Mesenchymal stem cell (in vitro differentiated cells and primary cell): ENCODE measurements around the gene UACA.

Source experiments
- DNase-seq: peaks from one replicate; pipeline ENCODE4 v3.0.0-alpha.2; 2013
- H2AFZ ChIP-seq: one replicate; pipeline ENCODE4 v1.6.1; 2013; ENCODE audit warnings: low read depth, mild to moderate bottlenecking, control low read depth, inconsistent platforms, low read length, moderate library complexity
- H2AK5ac ChIP-seq: 2 replicates; pipeline ENCODE4 v1.6.1; 2013; ENCODE audit warnings: low read length, moderate library complexity, mild to moderate bottlenecking, inconsistent platforms; ENCODE audit not compliant: severe bottlenecking
- H2BK120ac ChIP-seq: one replicate; pipeline ENCODE4 v1.6.1; 2013; ENCODE audit warnings: low read depth, mild to moderate bottlenecking, inconsistent platforms, low read length, moderate library complexity
- H2BK12ac ChIP-seq, 2 experiments: one replicate each; pipeline ENCODE4 v1.6.1; 2013; ENCODE audit warnings: inconsistent platforms in 2 of 2, low read length in 2 of 2, mild to moderate bottlenecking in 2 of 2, moderate library complexity in 2 of 2, control low read depth in 1 of 2
- H2BK15ac ChIP-seq: one replicate; pipeline ENCODE4 v1.6.1; 2013; ENCODE audit warnings: mild to moderate bottlenecking, low read depth, inconsistent platforms; ENCODE audit not compliant: poor library complexity, severe bottlenecking
- H2BK5ac ChIP-seq: 2 replicates; pipeline ENCODE4 v1.6.1; 2013; ENCODE audit warnings: low read depth, mild to moderate bottlenecking, low read length, control low read depth, inconsistent platforms; ENCODE audit not compliant: poor library complexity, severe bottlenecking
- H3K14ac ChIP-seq, 2 experiments: one replicate each; pipeline ENCODE4 v1.6.1; 2013; ENCODE audit warnings: inconsistent platforms in 2 of 2, low read length in 2 of 2, control low read depth in 1 of 2, mild to moderate bottlenecking in 1 of 2, moderate library complexity in 1 of 2
- H3K18ac ChIP-seq, 2 experiments: one replicate each; pipeline ENCODE4 v1.6.1; 2013; ENCODE audit warnings: inconsistent platforms in 2 of 2, low read length in 2 of 2, control low read depth in 1 of 2, low read depth in 1 of 2, mild to moderate bottlenecking in 1 of 2
- H3K23ac ChIP-seq, 2 experiments: one replicate each; pipeline ENCODE4 v1.6.1; 2013; ENCODE audit warnings: inconsistent platforms in 2 of 2, low read length in 2 of 2, mild to moderate bottlenecking in 2 of 2, moderate library complexity in 2 of 2, control low read depth in 1 of 2
- H3K27ac ChIP-seq: 2 replicates; pipeline ENCODE4 v1.5.1; 2013; ENCODE audit warnings: mild to moderate bottlenecking, moderate library complexity, low read length, control low read depth, inconsistent platforms; ENCODE audit not compliant: poor library complexity, severe bottlenecking
- H3K27me3 ChIP-seq, 2 experiments: 2 replicates each; pipeline versions ENCODE4 v1.6.1 to v1.7.0; 2013; ENCODE audit warnings: low read length in 2 of 2, mild to moderate bottlenecking in 2 of 2, moderate library complexity in 2 of 2, control low read depth in 1 of 2, inconsistent platforms in 1 of 2; ENCODE audit not compliant: control insufficient read depth in 1 of 2, insufficient read depth in 1 of 2
- H3K36me3 ChIP-seq, 2 experiments: 2 replicates each; pipeline versions ENCODE4 v1.6.1 to v1.7.0; 2013; ENCODE audit warnings: low read length in 2 of 2, control low read depth in 1 of 2, inconsistent platforms in 1 of 2, low read depth in 1 of 2, mild to moderate bottlenecking in 1 of 2; ENCODE audit not compliant: insufficient read depth in 2 of 2, control insufficient read depth in 1 of 2
- H3K4ac ChIP-seq, 2 experiments: one replicate each; pipeline ENCODE4 v1.6.1; 2013; ENCODE audit warnings: inconsistent platforms in 2 of 2, low read length in 2 of 2, mild to moderate bottlenecking in 2 of 2, moderate library complexity in 2 of 2, control low read depth in 1 of 2, low read depth in 1 of 2
- H3K4me1 ChIP-seq: 2 replicates; pipeline ENCODE4 v1.6.1; 2013; ENCODE audit warnings: low read depth, low read length, control low read depth; ENCODE audit not compliant: control insufficient read depth, insufficient read depth
- H3K4me2 ChIP-seq: 2 replicates; pipeline ENCODE4 v1.6.1; 2013; ENCODE audit warnings: low read length, mild to moderate bottlenecking, inconsistent platforms; ENCODE audit not compliant: poor library complexity, severe bottlenecking
- H3K4me3 ChIP-seq, 2 experiments: 2 replicates each; pipeline versions ENCODE4 v1.5.1 to v1.7.0; 2013; ENCODE audit warnings: low read length in 2 of 2, mild to moderate bottlenecking in 2 of 2, control low read depth in 1 of 2, low read depth in 1 of 2; ENCODE audit not compliant: insufficient read depth in 1 of 2
- H3K79me1 ChIP-seq: replicated peaks from 2 replicates; pipeline ENCODE4 v1.6.1; 2013; ENCODE audit warnings: mild to moderate bottlenecking, control low read depth, low read length, inconsistent platforms; ENCODE audit not compliant: poor library complexity, severe bottlenecking
- H3K9ac ChIP-seq: 2 replicates; pipeline ENCODE4 v1.7.0; 2013; ENCODE audit warnings: mild to moderate bottlenecking, low read length, moderate library complexity
- H3K9me3 ChIP-seq: 2 replicates; pipeline ENCODE4 v1.7.0; 2013; ENCODE audit warnings: mild to moderate bottlenecking, low read length; ENCODE audit not compliant: control insufficient read depth
- H4K8ac ChIP-seq: one replicate; pipeline ENCODE4 v1.6.1; 2013; ENCODE audit warnings: inconsistent platforms, mild to moderate bottlenecking, low read length, moderate library complexity
- H4K91ac ChIP-seq: one replicate; pipeline ENCODE4 v1.6.1; 2013; ENCODE audit warnings: mild to moderate bottlenecking, low read length, inconsistent platforms
- WGBS: methylation state at CpG from one replicate; pipeline ENCODE4 v1.1.7; 2013; ENCODE audit warnings: mixed read lengths; 5-methylcytosine and 5-hydroxymethylcytosine counted together

UACA gene

DNA sequence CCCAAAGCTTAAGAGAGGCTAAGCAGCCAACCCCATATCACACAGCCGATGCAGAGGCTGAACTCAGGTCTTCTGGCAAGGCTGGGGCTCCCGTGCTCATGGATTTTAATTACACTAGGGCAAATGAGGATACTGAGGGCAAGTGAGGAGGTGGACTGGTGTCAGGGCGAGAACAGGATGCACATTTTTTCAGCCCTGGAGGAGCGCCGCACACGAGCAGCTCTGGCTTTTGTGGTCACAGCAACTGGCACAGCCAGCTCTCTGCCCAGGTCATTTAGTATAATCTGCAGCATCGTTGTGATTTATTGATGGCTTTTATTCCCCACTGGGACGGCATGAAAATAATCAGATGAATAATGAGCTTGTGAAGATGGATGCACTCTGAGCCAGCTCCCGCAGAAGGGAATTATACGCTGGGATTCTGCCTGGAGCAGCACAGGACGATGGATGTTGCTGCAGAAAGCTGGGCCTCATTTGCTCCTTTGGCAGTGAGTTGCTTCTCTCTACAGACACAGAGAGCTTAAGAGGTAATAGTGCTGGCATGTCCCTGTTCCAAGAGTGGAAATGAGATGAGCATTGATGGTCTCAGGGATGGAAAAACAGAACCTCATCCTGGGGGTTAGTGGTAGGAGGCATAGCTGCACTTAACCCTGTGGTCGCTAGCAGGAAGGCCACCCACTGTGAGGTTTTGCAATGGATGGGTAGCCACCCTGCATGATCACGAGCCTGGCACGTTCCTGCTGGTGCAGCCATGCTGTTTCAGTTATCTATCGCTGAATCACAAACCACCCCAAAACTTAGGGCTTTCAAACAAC is 135.4 kb downstream of the UACA start:
- Histone ChIP-seq H4K8ac (no peak overlapping the region), H3K14ac (no peak overlapping the region), H2BK12ac (no peak overlapping the region), H3K27ac (no peak overlapping the region), H2AFZ (no peak overlapping the region), H2BK5ac (no peak overlapping the region), H3K79me1 (no peaks in the 10 kb centered on the region), H4K91ac (no peak overlapping the region), H3K4me3 (peak overlapping the region in 1 of 2 experiments; percentile 42), H3K4me1 (peaks cover 25% of the 10 kb centered on the region), H3K36me3 (no peaks in the 10 kb centered on the region), H3K4me2 (peak overlapping the region; percentile 1), H3K27me3 (peaks cover 32 to 35% of the 10 kb centered on the region in 2 experiments), H2BK120ac (no peak overlapping the region), H3K9me3 (peaks cover 10% of the 10 kb centered on the region), H3K23ac (no peak overlapping the region), H2BK15ac (no peak overlapping the region), H3K18ac (no peak overlapping the region), H2AK5ac (no peak overlapping the region), H3K4ac (no peak overlapping the region), H3K9ac (peak overlapping the region; percentile 44)
- WGBS, result 80% methylated on average over 15 of the region's 15 CpGs
- no peak for DNase-seq

DNA sequence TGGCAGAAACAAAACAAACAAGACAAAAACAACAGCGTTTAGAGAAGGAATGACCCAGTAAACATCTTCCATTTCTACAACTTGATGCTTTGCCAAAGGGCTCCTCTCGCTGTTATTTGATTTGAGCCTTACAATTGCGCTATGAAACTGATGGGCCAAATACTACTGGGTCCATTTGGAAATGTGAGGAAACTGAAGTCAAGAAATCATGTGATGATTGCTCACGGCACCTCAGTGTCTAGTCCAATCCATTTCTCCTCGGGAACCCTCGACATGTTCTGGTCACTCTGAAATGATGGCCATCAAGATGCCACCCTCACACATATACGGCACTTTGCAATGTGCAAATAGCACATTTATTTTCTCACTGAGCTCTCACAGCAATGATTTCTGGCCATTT is 136.0 kb downstream of the UACA start:
- Histone ChIP-seq H3K18ac (no peak overlapping the region), H3K9ac (peak overlapping the region; percentile 44), H4K91ac (no peak overlapping the region), H3K4me3 (peak overlapping the region in 1 of 2 experiments; percentile 42), H3K9me3 (peaks cover 16% of the 10 kb centered on the region), H3K27me3 (peaks cover 25 to 34% of the 10 kb centered on the region in 2 experiments), H2BK12ac (no peak overlapping the region), H2BK120ac (no peak overlapping the region), H3K4ac (no peak overlapping the region), H3K14ac (no peak overlapping the region), H3K23ac (no peak overlapping the region), H4K8ac (no peak overlapping the region), H3K79me1 (no peaks in the 10 kb centered on the region), H3K27ac (no peak overlapping the region), H2BK5ac (no peak overlapping the region), H3K4me2 (no peak overlapping the region), H3K4me1 (peaks cover 25% of the 10 kb centered on the region), H2AFZ (no peak overlapping the region), H2AK5ac (no peak overlapping the region), H3K36me3 (no peaks in the 10 kb centered on the region), H2BK15ac (no peak overlapping the region)
- DNase-seq, result no peak
- 97% methylated on average over 7 of the region's 7 CpGs for WGBS

DNA sequence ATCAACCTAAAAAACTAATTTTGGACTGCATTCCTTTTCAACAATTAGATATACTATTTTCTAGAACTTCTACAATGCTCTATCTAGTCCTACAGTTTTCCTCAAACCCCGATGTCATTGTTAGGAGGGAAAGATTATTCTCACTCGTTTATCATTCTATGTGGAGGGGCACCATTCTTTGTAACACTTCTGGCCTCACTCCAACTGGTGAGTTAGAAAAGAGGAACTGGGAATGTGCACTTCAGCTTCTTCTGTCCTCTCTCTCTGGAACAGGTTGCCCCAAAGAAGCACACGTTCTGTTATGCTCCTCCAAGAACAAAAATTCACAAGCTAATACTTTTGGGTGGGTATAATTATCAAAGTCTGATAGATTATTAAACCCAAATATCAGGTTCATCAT is 137.9 kb downstream of the UACA start:
- peaks cover 20% of the 10 kb centered on the region for H3K9me3 ChIP-seq
- no peak for DNase-seq
- H3K14ac ChIP-seq, result no peak overlapping the region
- no peak overlapping the region for H2BK15ac ChIP-seq
- H3K4me2 ChIP-seq, result no peak overlapping the region
- H3K4ac ChIP-seq, result no peak overlapping the region
- H3K27ac ChIP-seq, result no peak overlapping the region
- no peak overlapping the region for H3K23ac ChIP-seq
- H2AK5ac ChIP-seq, result no peak overlapping the region
- no peaks in the 10 kb centered on the region for H3K79me1 ChIP-seq
- H3K4me1 ChIP-seq, result peaks cover 25% of the 10 kb centered on the region
- H3K36me3 ChIP-seq, result no peaks in the 10 kb centered on the region
- H3K27me3 ChIP-seq, result peaks cover 7 to 15% of the 10 kb centered on the region in 2 experiments
- H3K4me3 ChIP-seq, result no peak overlapping the region
- H3K18ac ChIP-seq, result no peak overlapping the region
- H2AFZ ChIP-seq, result no peak overlapping the region
- no peak overlapping the region for H2BK120ac ChIP-seq
- no peak overlapping the region for H3K9ac ChIP-seq
- 100% methylated on average over 2 of the region's 3 CpGs for WGBS
- H4K91ac ChIP-seq, result no peak overlapping the region
- H2BK12ac ChIP-seq, result no peak overlapping the region
- H2BK5ac ChIP-seq, result no peak overlapping the region
- no peak overlapping the region for H4K8ac ChIP-seq

DNA sequence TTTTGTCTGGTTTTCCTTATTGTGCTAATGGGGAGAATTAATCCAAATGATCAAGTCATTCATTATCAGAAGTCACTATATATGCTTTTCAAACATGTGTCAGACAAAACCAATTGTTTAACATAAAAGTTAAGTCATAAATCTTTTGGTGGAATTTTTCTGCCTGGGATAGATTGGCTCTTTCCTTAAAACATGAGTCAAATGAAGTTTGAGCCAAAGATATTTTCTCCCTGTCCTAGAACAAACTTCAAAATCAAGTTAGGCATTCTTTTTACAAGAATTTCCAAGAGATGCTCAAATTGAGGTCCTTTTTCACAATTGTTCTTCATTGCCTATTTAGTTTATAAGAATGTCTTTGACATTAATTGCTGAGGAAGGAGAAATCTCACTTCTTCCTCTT is 138.3 kb downstream of the UACA start:
- no peak overlapping the region for H3K14ac ChIP-seq
- H2BK12ac ChIP-seq, result no peak overlapping the region
- DNase-seq, result no peak
- peaks cover 20% of the 10 kb centered on the region for H3K9me3 ChIP-seq
- H4K91ac ChIP-seq, result no peak overlapping the region
- H4K8ac ChIP-seq, result no peak overlapping the region
- H3K27me3 ChIP-seq, result peaks cover 3 to 11% of the 10 kb centered on the region in 2 experiments
- no peak overlapping the region for H2BK120ac ChIP-seq
- H3K4me2 ChIP-seq, result no peak overlapping the region
- no peak overlapping the region for H3K18ac ChIP-seq
- H3K4ac ChIP-seq, result no peak overlapping the region
- no peak overlapping the region for H2BK5ac ChIP-seq
- H2BK15ac ChIP-seq, result no peak overlapping the region
- peaks cover 24% of the 10 kb centered on the region for H3K4me1 ChIP-seq
- no peaks in the 10 kb centered on the region for H3K36me3 ChIP-seq
- H3K9ac ChIP-seq, result no peak overlapping the region
- H3K79me1 ChIP-seq, result no peaks in the 10 kb centered on the region
- H2AFZ ChIP-seq, result no peak overlapping the region
- H3K27ac ChIP-seq, result no peak overlapping the region
- no peak overlapping the region for H2AK5ac ChIP-seq
- H3K23ac ChIP-seq, result no peak overlapping the region
- H3K4me3 ChIP-seq, result no peak overlapping the region
